Measurements from ENCODE around the gene CCN5. TPM values are rescaled to one million over a fixed set of nuclear protein-coding genes. Genes with fewer than 3 reads are reported as not detected.
A peak's percentile ranks its signal among the peaks of the same experiment; 100 is the strongest.

CCN5 gene
- total RNA-seq, 1 donor from 2014 or later, result 37.0 TPM

DNA sequence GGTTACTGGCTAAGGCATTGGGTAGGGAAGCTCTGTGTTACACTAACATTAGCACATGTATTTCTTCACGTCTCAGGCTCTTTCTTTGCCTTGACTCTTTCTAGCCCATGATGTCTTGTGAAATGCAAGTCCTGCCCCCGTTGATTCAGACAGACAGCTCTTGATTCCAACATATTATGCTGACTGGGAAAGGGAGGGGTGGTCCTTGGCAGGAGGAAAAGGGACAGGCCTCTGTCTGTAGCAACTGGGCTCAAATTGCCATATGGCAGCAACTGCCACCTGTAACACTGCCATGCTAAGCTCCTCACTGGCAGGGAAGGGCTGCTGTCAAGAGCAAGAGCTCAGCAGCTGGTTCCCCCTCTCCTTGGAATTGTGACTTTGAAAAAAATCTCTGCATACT is 24.8 kb downstream of the CCN5 start:
- intact Hi-C loops (cut with micrococcal nuclease), result no loop called here
- no peaks in the 10 kb centered on the region for H3K27me3 ChIP-seq (ENCODE audit: low read depth)
- TF ChIP-seq, protein P1, sequence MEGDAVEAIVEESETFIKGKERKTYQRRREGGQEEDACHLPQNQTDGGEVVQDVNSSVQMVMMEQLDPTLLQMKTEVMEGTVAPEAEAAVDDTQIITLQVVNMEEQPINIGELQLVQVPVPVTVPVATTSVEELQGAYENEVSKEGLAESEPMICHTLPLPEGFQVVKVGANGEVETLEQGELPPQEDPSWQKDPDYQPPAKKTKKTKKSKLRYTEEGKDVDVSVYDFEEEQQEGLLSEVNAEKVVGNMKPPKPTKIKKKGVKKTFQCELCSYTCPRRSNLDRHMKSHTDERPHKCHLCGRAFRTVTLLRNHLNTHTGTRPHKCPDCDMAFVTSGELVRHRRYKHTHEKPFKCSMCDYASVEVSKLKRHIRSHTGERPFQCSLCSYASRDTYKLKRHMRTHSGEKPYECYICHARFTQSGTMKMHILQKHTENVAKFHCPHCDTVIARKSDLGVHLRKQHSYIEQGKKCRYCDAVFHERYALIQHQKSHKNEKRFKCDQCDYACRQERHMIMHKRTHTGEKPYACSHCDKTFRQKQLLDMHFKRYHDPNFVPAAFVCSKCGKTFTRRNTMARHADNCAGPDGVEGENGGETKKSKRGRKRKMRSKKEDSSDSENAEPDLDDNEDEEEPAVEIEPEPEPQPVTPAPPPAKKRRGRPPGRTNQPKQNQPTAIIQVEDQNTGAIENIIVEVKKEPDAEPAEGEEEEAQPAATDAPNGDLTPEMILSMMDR (IDR thresholded peaks at IDR 0.05; ENCODE audit: borderline replicate concordance), result no peak
- H3K27ac ChIP-seq (replicated peaks), result no peak overlapping the region
- no peaks in the 10 kb centered on the region for H3K9me3 ChIP-seq (replicated peaks)
- H3K36me3 ChIP-seq, result no peaks in the 10 kb centered on the region
- peaks cover 32% of the 10 kb centered on the region for H3K4me1 ChIP-seq
- H3K4me3 ChIP-seq, result no peak overlapping the region
- DNase-seq, result no peak

DNA sequence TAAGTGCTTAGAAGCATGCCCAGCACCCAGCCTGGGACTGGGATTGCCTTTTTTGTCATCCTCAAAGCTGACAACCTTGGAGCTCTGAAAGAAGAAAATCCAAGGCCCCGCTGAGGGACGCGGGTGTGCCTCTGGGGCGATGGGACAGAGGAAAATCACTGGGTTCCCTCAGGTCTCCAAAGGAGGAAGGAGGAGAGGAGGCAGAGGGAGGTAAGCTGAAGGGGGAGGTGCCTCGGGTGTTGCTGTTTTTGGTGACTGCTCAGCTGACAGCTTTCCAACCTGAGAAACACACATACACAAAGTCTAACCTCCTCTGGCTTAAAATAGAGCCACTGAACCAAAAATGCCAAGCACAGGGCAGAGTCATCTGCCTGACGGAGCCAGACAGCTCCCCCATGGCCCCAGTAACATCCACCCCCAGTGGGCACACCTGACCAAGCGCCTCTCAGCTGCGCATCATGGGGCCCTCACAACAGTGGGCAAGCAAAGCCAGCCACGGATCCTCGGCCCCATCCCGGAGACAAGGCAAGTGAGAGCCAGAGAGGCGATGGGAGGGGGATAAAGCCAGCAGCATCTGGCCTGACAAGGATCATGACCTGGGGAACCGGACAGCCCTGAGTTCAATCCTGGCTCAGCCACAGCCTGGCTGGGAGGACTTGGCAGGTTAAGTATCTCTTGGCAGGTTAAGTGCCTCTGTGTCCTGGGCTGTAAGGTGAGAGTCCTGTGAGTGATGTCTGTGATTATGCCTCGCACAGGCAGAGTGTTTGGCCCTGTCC is 27.3 kb downstream of the CCN5 start:
- peak overlapping the region; percentile 61 for H3K27ac ChIP-seq (replicated peaks)
- peaks cover 46% of the 10 kb centered on the region for H3K4me1 ChIP-seq
- no peaks in the 10 kb centered on the region for H3K9me3 ChIP-seq (replicated peaks)
- no peak overlapping the region for H3K4me3 ChIP-seq
- no peaks in the 10 kb centered on the region for H3K36me3 ChIP-seq
- TF ChIP-seq, protein P1 (IDR thresholded peaks at IDR 0.05; ENCODE audit: borderline replicate concordance), result no peak
- no peak for DNase-seq
- intact Hi-C loops (cut with micrococcal nuclease), result no loop called here
- H3K27me3 ChIP-seq (ENCODE audit: low read depth), result no peaks in the 10 kb centered on the region

DNA sequence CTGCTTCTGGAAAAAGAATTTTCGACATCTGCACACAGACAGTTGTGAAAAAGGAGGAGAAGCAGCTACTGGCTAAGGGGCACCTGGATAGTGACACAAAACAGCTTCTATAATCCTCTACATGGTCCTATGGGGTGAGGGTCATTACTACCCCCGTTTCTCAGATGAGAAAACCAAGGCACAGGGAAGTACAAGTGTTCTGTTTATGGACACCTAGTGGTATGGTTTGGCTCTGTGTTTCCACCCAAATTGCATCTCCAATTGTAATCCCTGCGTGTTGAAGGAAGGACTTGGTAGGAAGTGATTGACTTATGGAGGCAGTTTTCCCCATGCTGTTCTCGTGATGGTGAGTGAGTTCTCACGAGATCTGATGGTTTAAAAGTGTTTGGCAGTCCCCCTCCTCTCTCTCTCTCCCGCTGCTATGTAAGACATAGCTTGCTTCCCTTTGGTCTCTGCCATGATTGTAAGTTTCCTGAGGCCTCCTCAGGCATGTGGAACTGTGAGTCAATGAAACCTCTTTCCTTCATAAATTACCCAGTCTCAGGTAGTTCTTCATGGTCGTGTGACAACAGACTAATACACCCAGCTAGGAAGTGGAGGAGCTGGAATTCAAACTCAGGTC is 28.0 kb downstream of the CCN5 start:
- H3K9me3 ChIP-seq (replicated peaks), result no peaks in the 10 kb centered on the region
- no peak for DNase-seq
- no peaks in the 10 kb centered on the region for H3K27me3 ChIP-seq (ENCODE audit: low read depth)
- peaks cover 51% of the 10 kb centered on the region for H3K4me1 ChIP-seq
- peak overlapping the region; percentile 61 for H3K27ac ChIP-seq (replicated peaks)
- TF ChIP-seq, protein P1 (IDR thresholded peaks at IDR 0.05; ENCODE audit: borderline replicate concordance), result no peak
- H3K36me3 ChIP-seq, result no peaks in the 10 kb centered on the region
- H3K4me3 ChIP-seq, result no peak overlapping the region
- intact Hi-C loops (cut with micrococcal nuclease), result no loop called here

DNA sequence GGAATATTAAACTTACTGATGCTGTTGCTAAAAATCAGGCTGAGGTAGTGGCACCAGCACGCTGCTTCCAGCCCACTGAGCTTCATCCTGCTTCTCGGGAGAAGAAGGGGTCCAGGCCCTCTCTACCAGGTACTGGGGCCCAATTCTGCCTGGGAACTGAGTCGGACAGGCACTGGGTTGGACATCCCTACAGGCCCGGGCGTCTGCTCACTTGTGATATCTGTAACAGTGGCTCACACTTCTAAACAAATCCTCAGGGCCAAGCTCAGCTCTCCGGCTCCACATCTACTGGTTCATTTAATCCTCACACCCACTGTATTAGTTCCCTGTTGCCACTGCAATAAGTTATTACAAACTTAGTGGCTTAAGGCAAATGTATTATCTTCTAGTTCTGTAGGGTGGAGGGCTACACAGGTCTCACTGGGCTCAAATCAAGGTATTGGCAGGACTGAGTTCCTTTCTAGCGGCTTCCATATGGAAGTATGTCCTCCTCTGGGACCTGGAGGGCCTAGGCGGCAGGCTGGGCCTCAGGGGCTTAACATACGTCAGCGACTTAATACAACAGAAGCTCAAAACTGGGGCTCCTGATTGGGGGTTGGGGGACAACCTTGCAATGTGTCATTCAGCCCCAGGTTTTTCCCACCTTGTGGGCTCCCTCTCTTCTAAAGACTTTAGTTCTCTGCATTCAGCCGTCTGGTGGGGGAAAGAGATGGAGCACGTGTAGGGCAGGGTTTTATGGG is 28.9 kb downstream of the CCN5 start:
- no peak overlapping the region for H3K4me3 ChIP-seq
- TF ChIP-seq, protein P1 (IDR thresholded peaks at IDR 0.05; ENCODE audit: borderline replicate concordance), result no peak
- H3K36me3 ChIP-seq, result no peaks in the 10 kb centered on the region
- peaks cover 50% of the 10 kb centered on the region for H3K4me1 ChIP-seq
- H3K27ac ChIP-seq (replicated peaks), result no peak overlapping the region
- peaks cover 6% of the 10 kb centered on the region for H3K27me3 ChIP-seq (ENCODE audit: low read depth)
- intact Hi-C loops (cut with micrococcal nuclease), result no loop called here
- H3K9me3 ChIP-seq (replicated peaks), result no peaks in the 10 kb centered on the region
- DNase-seq, result no peak

DNA sequence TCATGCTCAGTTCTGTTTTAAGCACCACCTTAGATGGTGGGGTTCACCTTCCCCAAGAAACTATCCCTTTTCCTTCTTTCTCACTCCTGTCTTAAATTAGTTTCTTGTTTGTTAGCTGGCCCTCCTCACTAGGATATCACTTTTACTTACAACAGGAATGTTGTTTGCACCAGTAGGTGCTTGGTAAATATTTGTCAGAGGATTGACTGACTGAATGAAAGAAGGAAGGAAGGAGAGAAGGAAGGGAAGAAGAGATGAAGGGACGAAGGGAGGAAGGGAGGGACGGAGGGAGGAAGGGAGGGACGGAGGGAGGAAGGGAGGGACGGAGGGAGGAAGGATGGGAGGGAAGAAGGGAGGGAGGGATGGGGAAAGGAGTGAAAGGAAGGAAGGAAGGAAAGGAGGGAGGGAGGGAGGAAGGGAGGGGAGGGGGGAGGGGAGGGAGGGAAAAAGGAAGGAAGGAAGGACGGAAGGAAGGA is 30.0 kb downstream of the CCN5 start:
- Histone ChIP-seq H3K36me3 (no peaks in the 10 kb centered on the region), H3K4me1 (peaks cover 48% of the 10 kb centered on the region), H3K4me3 (peak overlapping the region; percentile 68), H3K9me3 (replicated peaks) (no peaks in the 10 kb centered on the region), H3K27ac (replicated peaks) (peak overlapping the region; percentile 39), H3K27me3 (ENCODE audit: low read depth) (peaks cover 17% of the 10 kb centered on the region)
- DNase-seq, result no peak
- intact Hi-C loops (cut with micrococcal nuclease), result loop anchor here (5.0 kb wide), 1 partner anchor 122 kb away; no protein-coding TSS in a partner anchor
- TF ChIP-seq, protein P1 (IDR thresholded peaks at IDR 0.05; ENCODE audit: borderline replicate concordance), result no peak
